Measurements from ENCODE around the gene RSRP1. TPM values are rescaled to one million over a fixed set of nuclear protein-coding genes. Genes with fewer than 3 reads are reported as not detected.
A peak's percentile ranks its signal among the peaks of the same experiment; 100 is the strongest.

The RSRP1 gene
- total and polyA plus RNA-seq, 2 of the 4 experiments (the other 2 are of a cell fraction), result 71.0 TPM

DNA sequence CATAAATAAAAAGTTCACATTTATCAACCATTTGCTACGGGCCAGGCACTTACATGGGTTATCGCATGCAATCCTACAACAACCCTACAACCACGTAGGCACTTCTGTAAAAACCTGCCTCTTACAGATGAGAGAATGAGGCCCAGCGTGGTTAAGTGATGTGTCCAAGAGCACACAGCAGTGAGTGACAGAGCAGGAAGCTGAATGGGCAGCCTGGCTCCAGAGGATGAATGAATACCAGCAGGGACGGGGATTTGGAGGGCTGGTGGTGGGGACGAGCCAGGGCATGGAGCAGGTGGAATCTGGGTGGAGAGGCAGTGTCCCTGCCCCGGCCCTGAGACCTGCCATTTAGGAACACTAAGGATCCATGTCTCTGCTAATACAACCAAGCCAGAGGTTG lies 50.4 kb downstream of the RSRP1 start:
- BruUV-seq (replicated peaks), result no TSS peak
- intact Hi-C loops (cut with micrococcal nuclease), result no loop called here

More for the DNA sequence above, 50.4 kb downstream of the RSRP1 start:
- H3K27ac ChIP-seq (ENCODE audit: insufficient read depth, low read length), result no peak overlapping the region
- H4K91ac ChIP-seq (ENCODE audit: insufficient read depth, low read depth, low read length), result no peak overlapping the region
- POLR2A ChIA-PET (ENCODE audit: unreplicated experiment), result no interaction called here
- no peak overlapping the region for H2BK5ac ChIP-seq (ENCODE audit: low read depth, low read length, poor library complexity, severe bottlenecking)
- no peak for TF ChIP-seq MXI1 (IDR thresholded peaks at IDR 0.05; ENCODE audit: borderline replicate concordance, low read depth, low read length)
- TF ChIP-seq, protein P1, sequence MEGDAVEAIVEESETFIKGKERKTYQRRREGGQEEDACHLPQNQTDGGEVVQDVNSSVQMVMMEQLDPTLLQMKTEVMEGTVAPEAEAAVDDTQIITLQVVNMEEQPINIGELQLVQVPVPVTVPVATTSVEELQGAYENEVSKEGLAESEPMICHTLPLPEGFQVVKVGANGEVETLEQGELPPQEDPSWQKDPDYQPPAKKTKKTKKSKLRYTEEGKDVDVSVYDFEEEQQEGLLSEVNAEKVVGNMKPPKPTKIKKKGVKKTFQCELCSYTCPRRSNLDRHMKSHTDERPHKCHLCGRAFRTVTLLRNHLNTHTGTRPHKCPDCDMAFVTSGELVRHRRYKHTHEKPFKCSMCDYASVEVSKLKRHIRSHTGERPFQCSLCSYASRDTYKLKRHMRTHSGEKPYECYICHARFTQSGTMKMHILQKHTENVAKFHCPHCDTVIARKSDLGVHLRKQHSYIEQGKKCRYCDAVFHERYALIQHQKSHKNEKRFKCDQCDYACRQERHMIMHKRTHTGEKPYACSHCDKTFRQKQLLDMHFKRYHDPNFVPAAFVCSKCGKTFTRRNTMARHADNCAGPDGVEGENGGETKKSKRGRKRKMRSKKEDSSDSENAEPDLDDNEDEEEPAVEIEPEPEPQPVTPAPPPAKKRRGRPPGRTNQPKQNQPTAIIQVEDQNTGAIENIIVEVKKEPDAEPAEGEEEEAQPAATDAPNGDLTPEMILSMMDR (conservative IDR thresholded peaks at IDR 0.05; ENCODE audit: low read depth, low read length), result no peak
- TF ChIP-seq SMC3 (IDR thresholded peaks at IDR 0.05; ENCODE audit: low read depth, low read length), result no peak
- TF ChIP-seq, protein P2, sequence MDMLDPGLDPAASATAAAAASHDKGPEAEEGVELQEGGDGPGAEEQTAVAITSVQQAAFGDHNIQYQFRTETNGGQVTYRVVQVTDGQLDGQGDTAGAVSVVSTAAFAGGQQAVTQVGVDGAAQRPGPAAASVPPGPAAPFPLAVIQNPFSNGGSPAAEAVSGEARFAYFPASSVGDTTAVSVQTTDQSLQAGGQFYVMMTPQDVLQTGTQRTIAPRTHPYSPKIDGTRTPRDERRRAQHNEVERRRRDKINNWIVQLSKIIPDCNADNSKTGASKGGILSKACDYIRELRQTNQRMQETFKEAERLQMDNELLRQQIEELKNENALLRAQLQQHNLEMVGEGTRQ (IDR thresholded peaks at IDR 0.05; ENCODE audit: low read depth, low read length), result no peak
- TF ChIP-seq RAD21 (IDR thresholded peaks at IDR 0.05; ENCODE audit: low read length), result no peak
- no peak for TF ChIP-seq MAFK (IDR thresholded peaks at IDR 0.05; ENCODE audit: low read depth, low read length)
- TF ChIP-seq CHD1 (IDR thresholded peaks at IDR 0.05; ENCODE audit: low read depth, low read length), result no peak
- no peak for TF ChIP-seq CEBPB (IDR thresholded peaks at IDR 0.05; ENCODE audit: low read depth, low read length)
- no peak for TF ChIP-seq POLR2A (IDR thresholded peaks at IDR 0.05; ENCODE audit: low read depth, low read length)
- TF ChIP-seq FOS (IDR thresholded peaks at IDR 0.05; ENCODE audit: low read depth, low read length), result no peak
- no peak for TF ChIP-seq MAZ (IDR thresholded peaks at IDR 0.05; ENCODE audit: borderline replicate concordance, low read depth, low read length)
- no peak for TF ChIP-seq BHLHE40 (IDR thresholded peaks at IDR 0.05; ENCODE audit: low read depth, low read length)
- no peak for TF ChIP-seq NFE2L2 (IDR thresholded peaks at IDR 0.05; ENCODE audit: low read depth, low read length)
- TF ChIP-seq, protein P3, sequence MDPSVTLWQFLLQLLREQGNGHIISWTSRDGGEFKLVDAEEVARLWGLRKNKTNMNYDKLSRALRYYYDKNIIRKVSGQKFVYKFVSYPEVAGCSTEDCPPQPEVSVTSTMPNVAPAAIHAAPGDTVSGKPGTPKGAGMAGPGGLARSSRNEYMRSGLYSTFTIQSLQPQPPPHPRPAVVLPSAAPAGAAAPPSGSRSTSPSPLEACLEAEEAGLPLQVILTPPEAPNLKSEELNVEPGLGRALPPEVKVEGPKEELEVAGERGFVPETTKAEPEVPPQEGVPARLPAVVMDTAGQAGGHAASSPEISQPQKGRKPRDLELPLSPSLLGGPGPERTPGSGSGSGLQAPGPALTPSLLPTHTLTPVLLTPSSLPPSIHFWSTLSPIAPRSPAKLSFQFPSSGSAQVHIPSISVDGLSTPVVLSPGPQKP (IDR thresholded peaks at IDR 0.05; ENCODE audit: borderline replicate concordance, low read depth, low read length), result no peak
- TF ChIP-seq RCOR1 (IDR thresholded peaks at IDR 0.05; ENCODE audit: insufficient replicate concordance, low read length), result no peak
- no peak for TF ChIP-seq RFX5 (IDR thresholded peaks at IDR 0.05; ENCODE audit: low read depth, low read length)
- peak overlapping the region; percentile 41 for H2AFZ ChIP-seq (replicated peaks; ENCODE audit: low read length, poor library complexity)
- WGBS, 2 experiments (ENCODE audit: extremely low coverage in 2 of 2, insufficient read length in 1 of 2), result no CpG with 5 or more reads among the region's 7 CpGs
- no peak overlapping the region for H2AK5ac ChIP-seq (ENCODE audit: low read depth, low read length)
- no peaks in the 10 kb centered on the region for H3K9me3 ChIP-seq (ENCODE audit: control insufficient read depth, insufficient read depth, low read length)
- H3K4me3 ChIP-seq (ENCODE audit: insufficient read depth, low read depth, low read length), result no peak overlapping the region
- no peaks in the 10 kb centered on the region for H4K20me1 ChIP-seq (ENCODE audit: insufficient read depth, low read length)
- no peak overlapping the region for H4K8ac ChIP-seq (ENCODE audit: low read depth in 2 of 2, low read length in 2 of 2)
- no peak overlapping the region for H3K23ac ChIP-seq (ENCODE audit: low read depth, low read length)
- peaks cover 73% of the 10 kb centered on the region for H3K27me3 ChIP-seq (ENCODE audit: control insufficient read depth, insufficient read depth, low read length)
- H4K5ac ChIP-seq (ENCODE audit: low read depth, low read length), result no peak overlapping the region
- H3K14ac ChIP-seq (replicated peaks; ENCODE audit: low read depth, low read length), result no peak overlapping the region
- DNase-seq, result no peak
- H3K9ac ChIP-seq (ENCODE audit: low read depth, low read length), result no peak overlapping the region
- dilution Hi-C loops (cut with HindIII; ENCODE audit: low sequenced_read_pairs, unreplicated experiment), result no loop called here
- H3K79me1 ChIP-seq (ENCODE audit: low read depth in 1 of 2, low read length in 2 of 2), result no peaks in the 10 kb centered on the region
- H2AK9ac ChIP-seq (replicated peaks; ENCODE audit: low read depth, low read length, poor library complexity), result no peak overlapping the region
- no peak overlapping the region for H2BK120ac ChIP-seq (ENCODE audit: low read depth, low read length)
- in situ Hi-C loops (cut with MboI; ENCODE audit: low sequenced_read_pairs), result no loop called here
- no peaks in the 10 kb centered on the region for H3K36me3 ChIP-seq (ENCODE audit: control insufficient read depth, insufficient read depth, low read length)
- H2BK15ac ChIP-seq (ENCODE audit: low read depth, low read length), result no peak overlapping the region
- H3K9me1 ChIP-seq (ENCODE audit: insufficient read depth, low read length), result no peaks in the 10 kb centered on the region
- no peak overlapping the region for H2BK20ac ChIP-seq (ENCODE audit: low read depth, low read length)
- no peaks in the 10 kb centered on the region; the same call in 1 of the 2 replicates for H3K4me1 ChIP-seq (ENCODE audit: control insufficient read depth, insufficient read depth, low read length)
- H3K4me2 ChIP-seq (ENCODE audit: low read depth, low read length), result no peak overlapping the region
- CTCF ChIA-PET, result no interaction called here
- no peak overlapping the region for H3K56ac ChIP-seq (ENCODE audit: extremely low read depth, insufficient read depth, low read length)
- no peak overlapping the region for H3K4ac ChIP-seq (ENCODE audit: low read depth, low read length)
- H3K18ac ChIP-seq (ENCODE audit: low read depth, low read length), result no peak overlapping the region
- ATAC-seq (ENCODE audit: low read depth), result no peak
